SK-N-SH (cell line): ENCODE results near the gene MAP3K7CL.
A peak's percentile ranks its signal among the peaks of the same experiment; 100 is the strongest.

ENCODE experiments used
- EZH2phosphoT487 ChIP-seq: fragments of 200-600 bp; sonication (generic); IDR thresholded peaks from 2 replicates; pipeline ENCODE4 v1.6.1; 2017; ENCODE audit warnings: low read depth, mixed run types, mild to moderate bottlenecking, antibody characterized with exemption, moderate library complexity, borderline replicate concordance
- GATA2 ChIP-seq: sonication (generic); formaldehyde crosslinking; IDR thresholded peaks from 2 replicates; pipeline ENCODE4 v1.5.0; 2020; ENCODE audit warnings: mild to moderate bottlenecking, missing genetic modification reagents
- MXI1 ChIP-seq: IDR thresholded peaks from 2 replicates; pipeline ENCODE4 v1.6.1; 2012; ENCODE audit warnings: mild to moderate bottlenecking, low read depth, low read length, improper control_type of control experiment
- NFIC ChIP-seq: IDR thresholded peaks from 2 replicates; pipeline ENCODE4 v1.4.0; 2012; ENCODE audit warnings: borderline replicate concordance
- POLR2AphosphoS5 ChIP-seq: IDR thresholded peaks from 2 replicates; pipeline ENCODE4 v1.6.1; 2012; ENCODE audit warnings: low read depth, low read length
- RAD21 ChIP-seq: IDR thresholded peaks from 2 replicates; pipeline ENCODE4 v1.6.1; 2012; ENCODE audit warnings: mild to moderate bottlenecking, low read length
- RCOR1 ChIP-seq: fragments of 150-350 bp; IDR thresholded peaks from 2 replicates; pipeline ENCODE4 v1.6.1; 2017; ENCODE audit warnings: antibody characterized with exemption, low read length
- RFX5 ChIP-seq: IDR thresholded peaks from 2 replicates; pipeline ENCODE4 v1.6.1; 2012; ENCODE audit warnings: mild to moderate bottlenecking, improper control_type of control experiment, low read length
- TAF1 ChIP-seq: IDR thresholded peaks from 2 replicates; pipeline ENCODE4 v1.6.1; 2012; ENCODE audit warnings: low read depth, mild to moderate bottlenecking, low read length, moderate library complexity, borderline replicate concordance
- USF1 ChIP-seq: IDR thresholded peaks from 2 replicates; pipeline ENCODE4 v1.4.0; 2012; ENCODE audit warnings: low read depth, borderline replicate concordance
- TF ChIP-seq, protein P1 (sequence below): fragments of 200-600 bp; sonication (generic); IDR thresholded peaks from 2 replicates; pipeline ENCODE4 v1.6.1; 2017; ENCODE audit warnings: antibody characterized with exemption, mild to moderate bottlenecking, moderate library complexity
- TF ChIP-seq, protein P2 (sequence below): IDR thresholded peaks from 2 replicates; pipeline ENCODE4 v1.6.1; 2012; ENCODE audit warnings: mild to moderate bottlenecking, low read depth, low read length, moderate library complexity

DNA sequence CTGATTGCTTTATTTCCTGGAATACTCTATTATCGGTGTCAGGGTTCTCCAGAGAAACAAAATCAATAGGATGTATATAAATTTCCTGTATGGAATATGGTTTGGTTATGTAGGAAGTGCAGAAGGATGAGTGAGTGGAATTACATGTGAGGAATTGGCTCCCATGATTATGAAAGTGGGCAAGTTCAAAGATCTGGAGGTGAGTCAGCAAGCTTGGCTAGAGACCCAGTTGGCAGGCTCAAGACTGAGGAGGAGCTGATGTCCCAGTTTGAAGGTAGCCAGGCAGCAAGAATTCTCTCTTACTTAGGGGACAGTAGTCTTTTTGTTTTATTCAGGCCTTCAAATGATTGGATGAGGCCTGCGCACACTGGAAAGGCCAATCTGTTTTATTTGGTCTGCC lies 57.5 kb downstream of the MAP3K7CL start:
- TF ChIP-seq POLR2AphosphoS5 (peak; percentile 62; the same call in 1 of the 2 replicates), MXI1 (no peak), RAD21 (no peak), RCOR1 (no peak), TAF1 (no peak; the same call in 1 of the 2 replicates), EZH2phosphoT487 (no peak), RFX5 (no peak), GATA2 (CRISPR knock-in tag) (no peak), USF1 (no peak), NFIC (peak; percentile 97)
- TF ChIP-seq, protein P1, sequence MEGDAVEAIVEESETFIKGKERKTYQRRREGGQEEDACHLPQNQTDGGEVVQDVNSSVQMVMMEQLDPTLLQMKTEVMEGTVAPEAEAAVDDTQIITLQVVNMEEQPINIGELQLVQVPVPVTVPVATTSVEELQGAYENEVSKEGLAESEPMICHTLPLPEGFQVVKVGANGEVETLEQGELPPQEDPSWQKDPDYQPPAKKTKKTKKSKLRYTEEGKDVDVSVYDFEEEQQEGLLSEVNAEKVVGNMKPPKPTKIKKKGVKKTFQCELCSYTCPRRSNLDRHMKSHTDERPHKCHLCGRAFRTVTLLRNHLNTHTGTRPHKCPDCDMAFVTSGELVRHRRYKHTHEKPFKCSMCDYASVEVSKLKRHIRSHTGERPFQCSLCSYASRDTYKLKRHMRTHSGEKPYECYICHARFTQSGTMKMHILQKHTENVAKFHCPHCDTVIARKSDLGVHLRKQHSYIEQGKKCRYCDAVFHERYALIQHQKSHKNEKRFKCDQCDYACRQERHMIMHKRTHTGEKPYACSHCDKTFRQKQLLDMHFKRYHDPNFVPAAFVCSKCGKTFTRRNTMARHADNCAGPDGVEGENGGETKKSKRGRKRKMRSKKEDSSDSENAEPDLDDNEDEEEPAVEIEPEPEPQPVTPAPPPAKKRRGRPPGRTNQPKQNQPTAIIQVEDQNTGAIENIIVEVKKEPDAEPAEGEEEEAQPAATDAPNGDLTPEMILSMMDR = no peak
- TF ChIP-seq, protein P2, sequence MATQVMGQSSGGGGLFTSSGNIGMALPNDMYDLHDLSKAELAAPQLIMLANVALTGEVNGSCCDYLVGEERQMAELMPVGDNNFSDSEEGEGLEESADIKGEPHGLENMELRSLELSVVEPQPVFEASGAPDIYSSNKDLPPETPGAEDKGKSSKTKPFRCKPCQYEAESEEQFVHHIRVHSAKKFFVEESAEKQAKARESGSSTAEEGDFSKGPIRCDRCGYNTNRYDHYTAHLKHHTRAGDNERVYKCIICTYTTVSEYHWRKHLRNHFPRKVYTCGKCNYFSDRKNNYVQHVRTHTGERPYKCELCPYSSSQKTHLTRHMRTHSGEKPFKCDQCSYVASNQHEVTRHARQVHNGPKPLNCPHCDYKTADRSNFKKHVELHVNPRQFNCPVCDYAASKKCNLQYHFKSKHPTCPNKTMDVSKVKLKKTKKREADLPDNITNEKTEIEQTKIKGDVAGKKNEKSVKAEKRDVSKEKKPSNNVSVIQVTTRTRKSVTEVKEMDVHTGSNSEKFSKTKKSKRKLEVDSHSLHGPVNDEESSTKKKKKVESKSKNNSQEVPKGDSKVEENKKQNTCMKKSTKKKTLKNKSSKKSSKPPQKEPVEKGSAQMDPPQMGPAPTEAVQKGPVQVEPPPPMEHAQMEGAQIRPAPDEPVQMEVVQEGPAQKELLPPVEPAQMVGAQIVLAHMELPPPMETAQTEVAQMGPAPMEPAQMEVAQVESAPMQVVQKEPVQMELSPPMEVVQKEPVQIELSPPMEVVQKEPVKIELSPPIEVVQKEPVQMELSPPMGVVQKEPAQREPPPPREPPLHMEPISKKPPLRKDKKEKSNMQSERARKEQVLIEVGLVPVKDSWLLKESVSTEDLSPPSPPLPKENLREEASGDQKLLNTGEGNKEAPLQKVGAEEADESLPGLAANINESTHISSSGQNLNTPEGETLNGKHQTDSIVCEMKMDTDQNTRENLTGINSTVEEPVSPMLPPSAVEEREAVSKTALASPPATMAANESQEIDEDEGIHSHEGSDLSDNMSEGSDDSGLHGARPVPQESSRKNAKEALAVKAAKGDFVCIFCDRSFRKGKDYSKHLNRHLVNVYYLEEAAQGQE = no peak
